Upper lobe of right lung (tissue), 1 donor: ENCODE data around the gene FCRL6. TPM values are rescaled to one million over a fixed set of nuclear protein-coding genes. Genes with fewer than 3 reads are reported as not detected.

Experiments used
- ATAC-seq: fragments of 200-7000 bp; cut with Tn5 transposase; one replicate; pipeline ENCODE4 v1.9.1; 2020; ENCODE audit warnings: mild to moderate bottlenecking, moderate library complexity
- DNase-seq: peaks from one replicate; pipeline ENCODE4 v3.0.0-alpha.2; 2020
- H3K27ac ChIP-seq: fragments of 200-600 bp; one replicate; pipeline ENCODE4 v1.8.0; 2022
- H3K27me3 ChIP-seq: fragments of 200-600 bp; one replicate; pipeline ENCODE4 v1.8.0; 2022; ENCODE audit warnings: mild to moderate bottlenecking
- H3K36me3 ChIP-seq: fragments of 200-600 bp; one replicate; pipeline ENCODE4 v1.8.0; 2022
- H3K4me1 ChIP-seq: fragments of 200-600 bp; one replicate; pipeline ENCODE4 v1.8.0; 2022
- H3K4me3 ChIP-seq: fragments of 200-600 bp; one replicate; pipeline ENCODE4 v1.8.0; 2022; ENCODE audit warnings: mild to moderate bottlenecking
- H3K9me3 ChIP-seq: fragments of 200-600 bp; one replicate; pipeline ENCODE4 v1.8.0; 2022
- intact Hi-C: fragments of 100-400 bp; cut with DNase I; formaldehyde crosslinking; loops from one replicate; pipeline ENCODE4 v1.11.0; 2022
- total RNA-seq: library from RNA; stranded (reverse); fragmentation: NEBNext Ultra II Directional; extraction: Animal tissue kit (Norgen Biotek cat#: 25700); gene quantifications from one replicate; pipeline ENCODE4 v1.2.1, GENCODE V29; 2021
- TF ChIP-seq, protein P1 (sequence below): fragments of 200-600 bp; IDR thresholded peaks from one replicate; pipeline ENCODE4 v1.8.0; 2022; ENCODE audit warnings: antibody characterized with exemption
- donor health status: DM: no; HTN: yes; CAD: no; lungs with severe emphysema.

The FCRL6 gene
- total RNA-seq, 1 donor from 2014 or later: 3.2 TPM

DNA sequence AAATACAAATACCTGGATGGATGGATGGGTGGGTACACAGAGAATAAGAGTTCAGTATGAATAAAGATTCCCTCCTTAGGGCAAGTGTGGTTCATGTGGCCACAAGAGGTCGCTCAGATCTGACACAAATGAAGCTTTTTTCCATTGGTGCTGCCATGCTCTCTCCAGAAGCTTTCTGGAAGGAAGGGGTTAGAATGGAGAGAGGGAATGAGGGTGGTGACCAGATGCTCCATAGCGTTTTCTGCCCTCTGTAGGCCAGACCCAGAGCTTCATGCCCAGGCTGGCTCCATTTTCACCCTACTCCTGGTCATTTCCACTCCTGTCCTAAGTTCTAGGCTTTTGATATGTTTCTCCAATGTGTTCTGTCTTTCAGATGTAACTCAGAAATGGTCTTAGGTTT lies 3.3 kb upstream of the FCRL6 start:
- intact Hi-C loops: loop anchor here (5.0 kb wide), 1 partner anchor 93 kb away; no protein-coding TSS in a partner anchor
- Histone ChIP-seq H3K9me3 (no peaks in the 10 kb centered on the region), H3K36me3 (no peaks in the 10 kb centered on the region), H3K27me3 (no peaks in the 10 kb centered on the region), H3K4me3 (no peak overlapping the region), H3K4me1 (peaks cover 4% of the 10 kb centered on the region), H3K27ac (no peak overlapping the region)
- ATAC-seq (peak; percentile 95), DNase-seq (no peak)
- TF ChIP-seq, protein P1, sequence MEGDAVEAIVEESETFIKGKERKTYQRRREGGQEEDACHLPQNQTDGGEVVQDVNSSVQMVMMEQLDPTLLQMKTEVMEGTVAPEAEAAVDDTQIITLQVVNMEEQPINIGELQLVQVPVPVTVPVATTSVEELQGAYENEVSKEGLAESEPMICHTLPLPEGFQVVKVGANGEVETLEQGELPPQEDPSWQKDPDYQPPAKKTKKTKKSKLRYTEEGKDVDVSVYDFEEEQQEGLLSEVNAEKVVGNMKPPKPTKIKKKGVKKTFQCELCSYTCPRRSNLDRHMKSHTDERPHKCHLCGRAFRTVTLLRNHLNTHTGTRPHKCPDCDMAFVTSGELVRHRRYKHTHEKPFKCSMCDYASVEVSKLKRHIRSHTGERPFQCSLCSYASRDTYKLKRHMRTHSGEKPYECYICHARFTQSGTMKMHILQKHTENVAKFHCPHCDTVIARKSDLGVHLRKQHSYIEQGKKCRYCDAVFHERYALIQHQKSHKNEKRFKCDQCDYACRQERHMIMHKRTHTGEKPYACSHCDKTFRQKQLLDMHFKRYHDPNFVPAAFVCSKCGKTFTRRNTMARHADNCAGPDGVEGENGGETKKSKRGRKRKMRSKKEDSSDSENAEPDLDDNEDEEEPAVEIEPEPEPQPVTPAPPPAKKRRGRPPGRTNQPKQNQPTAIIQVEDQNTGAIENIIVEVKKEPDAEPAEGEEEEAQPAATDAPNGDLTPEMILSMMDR: peak; percentile 82

DNA sequence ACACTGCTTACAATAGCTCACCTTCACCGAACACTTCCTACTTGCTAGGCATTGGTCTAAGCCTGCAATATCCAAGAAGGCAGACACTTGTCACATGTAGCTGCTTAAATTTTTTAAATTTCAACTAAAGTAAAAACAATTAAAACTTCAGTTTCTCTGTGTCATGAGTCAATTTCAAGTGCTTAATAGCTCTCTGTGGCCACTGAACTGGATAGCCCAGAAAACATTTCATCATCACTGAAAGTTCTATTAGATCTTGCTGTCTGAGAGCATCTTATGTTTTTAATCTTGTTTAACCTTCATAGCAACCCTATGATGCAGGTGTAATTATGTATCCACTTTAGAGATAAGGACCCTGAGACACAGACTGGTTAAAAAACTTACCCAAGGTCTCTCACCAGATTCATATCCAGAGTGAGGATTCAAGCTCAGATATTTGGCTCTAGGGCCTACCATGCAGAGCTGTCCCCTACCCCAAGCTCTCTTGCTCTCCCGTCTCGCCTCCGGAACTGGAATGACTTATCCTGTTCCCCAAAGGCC lies 2.6 kb upstream of the FCRL6 start:
- no peak for DNase-seq
- H3K9me3 ChIP-seq: no peaks in the 10 kb centered on the region
- intact Hi-C loops: loop anchor here (5.0 kb wide), 1 partner anchor 93 kb away; no protein-coding TSS in a partner anchor
- no peak for ATAC-seq
- peaks cover 5% of the 10 kb centered on the region for H3K4me1 ChIP-seq
- no peaks in the 10 kb centered on the region for H3K27me3 ChIP-seq
- H3K4me3 ChIP-seq: no peak overlapping the region
- TF ChIP-seq, protein P1: no peak
- H3K36me3 ChIP-seq: no peaks in the 10 kb centered on the region
- H3K27ac ChIP-seq: no peak overlapping the region

DNA sequence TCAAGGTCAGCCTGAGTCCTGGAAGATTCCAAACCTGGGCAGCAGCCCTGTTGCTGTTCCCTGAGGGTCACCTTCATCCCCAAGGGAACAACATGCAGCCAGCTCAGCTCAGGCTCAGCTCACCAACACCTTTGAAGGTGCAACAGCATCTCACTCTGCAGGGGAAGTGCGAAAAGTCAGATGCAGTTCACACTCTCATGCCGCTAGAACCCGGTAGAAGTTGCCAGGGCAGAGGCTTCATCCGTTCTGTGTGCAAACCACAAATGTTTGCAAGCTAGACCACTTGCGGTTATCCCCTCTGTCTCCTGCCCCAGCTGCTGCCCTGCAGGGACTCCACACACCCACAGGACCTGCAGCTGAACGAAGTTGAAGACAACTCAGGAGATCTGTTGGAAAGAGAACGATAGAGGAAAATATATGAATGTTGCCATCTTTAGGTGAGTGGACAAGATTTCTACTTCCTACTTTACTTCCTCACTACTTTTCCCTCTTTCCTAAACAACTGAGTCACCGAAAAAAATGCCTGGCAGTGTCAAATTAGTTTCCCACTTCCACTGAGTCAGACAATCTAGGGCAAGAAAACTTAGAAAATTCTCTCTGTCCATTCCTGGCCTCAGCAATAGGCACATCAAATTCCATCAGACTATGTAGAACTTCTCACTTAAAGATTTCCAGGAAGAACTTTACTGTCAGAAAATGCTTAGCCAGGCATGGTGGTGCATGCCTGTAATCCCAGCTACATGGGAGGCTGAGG lies 1.8 kb upstream of the FCRL6 start:
- DNase-seq (no peak), ATAC-seq (peak; percentile 4)
- no peaks in the 10 kb centered on the region for H3K27me3 ChIP-seq
- H3K4me1 ChIP-seq: peaks cover 5% of the 10 kb centered on the region
- no peaks in the 10 kb centered on the region for H3K9me3 ChIP-seq
- H3K27ac ChIP-seq: no peak overlapping the region
- H3K36me3 ChIP-seq: no peaks in the 10 kb centered on the region
- no peak overlapping the region for H3K4me3 ChIP-seq
- TF ChIP-seq, protein P1: no peak
- intact Hi-C loops: no loop called here

DNA sequence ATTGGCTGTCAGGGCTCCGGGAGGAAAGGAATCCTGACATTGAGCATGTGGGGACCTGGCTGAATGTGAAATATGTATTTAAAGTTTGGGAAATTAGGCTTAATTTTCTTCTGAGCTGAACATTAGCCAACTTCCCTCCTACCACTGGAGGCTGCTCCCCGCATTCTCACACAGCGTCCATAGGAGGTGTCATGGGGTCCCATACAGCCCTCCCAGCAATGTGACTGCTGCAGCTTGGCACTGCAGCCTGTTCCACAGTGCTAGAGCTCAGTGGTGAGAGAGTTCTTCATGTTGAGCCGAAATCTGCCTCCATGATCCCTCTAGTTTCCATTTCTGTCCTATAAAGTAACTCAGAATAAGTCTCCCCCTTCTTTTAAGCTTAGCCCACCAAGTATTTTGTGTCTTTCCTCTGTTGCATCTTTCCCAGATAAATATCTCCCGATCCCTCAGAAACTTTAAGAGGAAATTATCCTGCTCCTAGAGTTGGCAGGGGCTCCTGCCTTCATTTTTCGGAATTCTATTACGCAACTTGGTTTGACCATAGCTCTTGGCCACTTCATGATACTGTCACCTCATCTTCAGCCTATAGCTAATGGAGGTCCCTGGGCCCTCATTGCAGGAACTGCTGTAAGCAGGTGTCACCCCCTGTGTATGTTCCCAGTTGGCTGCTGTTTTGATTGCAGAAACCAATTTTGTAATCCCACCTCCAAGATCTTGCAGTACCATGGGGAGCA lies 2.0 kb downstream of the FCRL6 start:
- Histone ChIP-seq H3K4me1 (peaks cover 5% of the 10 kb centered on the region), H3K27ac (no peak overlapping the region), H3K36me3 (no peaks in the 10 kb centered on the region), H3K9me3 (no peaks in the 10 kb centered on the region), H3K4me3 (no peak overlapping the region), H3K27me3 (no peaks in the 10 kb centered on the region)
- DNase-seq: no peak
- TF ChIP-seq, protein P1: no peak
- intact Hi-C loops: no loop called here
- no peak for ATAC-seq

DNA sequence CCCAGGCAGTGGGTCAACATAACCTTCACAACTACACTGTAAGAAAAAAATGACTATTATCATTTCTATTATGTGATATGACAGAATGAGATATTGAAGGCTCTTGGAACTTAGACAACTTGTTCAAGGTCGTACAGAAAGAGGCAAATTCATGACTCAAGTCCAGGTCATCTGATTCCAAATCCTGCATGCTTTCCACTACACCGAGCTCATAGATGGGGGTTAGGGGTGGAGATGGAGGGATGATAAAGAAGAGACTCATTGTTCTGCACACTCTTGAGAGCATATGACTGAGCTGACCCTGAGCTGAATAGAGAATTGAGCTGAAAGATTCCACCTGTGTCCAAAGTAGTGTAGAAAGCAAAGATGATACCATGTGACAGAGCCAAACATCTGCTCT lies 2.8 kb downstream of the FCRL6 start:
- peaks cover 5% of the 10 kb centered on the region for H3K4me1 ChIP-seq
- ATAC-seq: no peak
- TF ChIP-seq, protein P1: no peak

More for the DNA sequence above, 2.8 kb downstream of the FCRL6 start:
- Histone ChIP-seq H3K9me3 (no peaks in the 10 kb centered on the region), H3K36me3 (no peaks in the 10 kb centered on the region), H3K27me3 (no peaks in the 10 kb centered on the region), H3K4me3 (no peak overlapping the region), H3K27ac (no peak overlapping the region)
- intact Hi-C loops: no loop called here
- DNase-seq: no peak
